IMR-90 (cell line): ENCODE data around the gene RNF181.

Experiments
- POLR2A ChIP-seq: IDR thresholded peaks from 2 replicates; pipeline ENCODE4 v1.6.1; 2012; ENCODE audit warnings: mild to moderate bottlenecking, low read depth, low read length
- SMC3 ChIP-seq: fragments of 150-350 bp; IDR thresholded peaks from 2 replicates; pipeline ENCODE4 v1.6.1; 2016; ENCODE audit warnings: low read depth, mild to moderate bottlenecking, antibody characterized with exemption, low read length, moderate library complexity
- TF ChIP-seq, protein P1 (sequence below): conservative IDR thresholded peaks from 2 replicates; pipeline ENCODE4 v1.5.1; 2012; ENCODE audit warnings: mild to moderate bottlenecking, low read depth, low read length, improper control_type of control experiment
- TF ChIP-seq, protein P2 (sequence below): fragments of 150-350 bp; IDR thresholded peaks from 2 replicates; pipeline ENCODE4 v1.6.1; 2017; ENCODE audit warnings: mild to moderate bottlenecking, antibody characterized with exemption, low read length, low read depth

DNA sequence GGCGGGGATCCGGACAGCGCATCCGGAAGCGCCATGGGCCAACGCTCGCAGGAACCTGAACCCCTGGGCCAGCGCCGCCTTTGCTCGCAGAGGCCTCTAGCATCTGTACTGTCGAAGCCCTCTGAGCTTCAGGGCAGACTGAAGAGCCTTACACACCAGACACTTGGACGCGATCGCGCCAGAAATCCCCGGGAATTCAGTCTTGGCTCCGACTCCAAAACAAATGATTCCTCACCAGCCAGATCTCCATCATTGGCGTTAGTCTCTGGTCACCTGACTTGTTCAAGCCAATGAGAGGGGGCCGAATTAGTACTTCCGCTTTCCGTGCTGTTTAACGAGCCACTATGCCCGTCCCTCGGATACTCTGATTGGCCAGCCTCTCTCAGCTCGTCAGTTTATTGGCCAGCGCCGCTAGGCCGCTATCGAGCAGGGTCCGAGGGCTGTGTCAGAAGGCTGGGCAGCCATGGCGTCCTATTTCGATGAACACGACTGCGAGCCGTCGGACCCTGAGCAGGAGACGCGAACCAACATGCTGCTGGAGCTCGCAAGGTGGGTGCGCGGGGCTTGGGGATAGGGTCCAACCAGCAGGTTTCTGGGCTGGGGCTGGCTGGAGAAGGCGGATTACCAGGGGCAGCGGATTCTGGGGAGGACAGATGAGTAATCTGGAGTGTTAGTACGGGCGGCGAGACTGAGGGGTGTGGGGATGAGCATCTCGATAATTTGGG, at the start of gene RNF181:
- TF ChIP-seq POLR2A (peak; percentile 88), SMC3 (no peak)
- TF ChIP-seq, protein P1, sequence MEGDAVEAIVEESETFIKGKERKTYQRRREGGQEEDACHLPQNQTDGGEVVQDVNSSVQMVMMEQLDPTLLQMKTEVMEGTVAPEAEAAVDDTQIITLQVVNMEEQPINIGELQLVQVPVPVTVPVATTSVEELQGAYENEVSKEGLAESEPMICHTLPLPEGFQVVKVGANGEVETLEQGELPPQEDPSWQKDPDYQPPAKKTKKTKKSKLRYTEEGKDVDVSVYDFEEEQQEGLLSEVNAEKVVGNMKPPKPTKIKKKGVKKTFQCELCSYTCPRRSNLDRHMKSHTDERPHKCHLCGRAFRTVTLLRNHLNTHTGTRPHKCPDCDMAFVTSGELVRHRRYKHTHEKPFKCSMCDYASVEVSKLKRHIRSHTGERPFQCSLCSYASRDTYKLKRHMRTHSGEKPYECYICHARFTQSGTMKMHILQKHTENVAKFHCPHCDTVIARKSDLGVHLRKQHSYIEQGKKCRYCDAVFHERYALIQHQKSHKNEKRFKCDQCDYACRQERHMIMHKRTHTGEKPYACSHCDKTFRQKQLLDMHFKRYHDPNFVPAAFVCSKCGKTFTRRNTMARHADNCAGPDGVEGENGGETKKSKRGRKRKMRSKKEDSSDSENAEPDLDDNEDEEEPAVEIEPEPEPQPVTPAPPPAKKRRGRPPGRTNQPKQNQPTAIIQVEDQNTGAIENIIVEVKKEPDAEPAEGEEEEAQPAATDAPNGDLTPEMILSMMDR, result no peak
- TF ChIP-seq, protein P2, sequence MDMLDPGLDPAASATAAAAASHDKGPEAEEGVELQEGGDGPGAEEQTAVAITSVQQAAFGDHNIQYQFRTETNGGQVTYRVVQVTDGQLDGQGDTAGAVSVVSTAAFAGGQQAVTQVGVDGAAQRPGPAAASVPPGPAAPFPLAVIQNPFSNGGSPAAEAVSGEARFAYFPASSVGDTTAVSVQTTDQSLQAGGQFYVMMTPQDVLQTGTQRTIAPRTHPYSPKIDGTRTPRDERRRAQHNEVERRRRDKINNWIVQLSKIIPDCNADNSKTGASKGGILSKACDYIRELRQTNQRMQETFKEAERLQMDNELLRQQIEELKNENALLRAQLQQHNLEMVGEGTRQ, result peak; percentile 91
